Muscle layer of duodenum (tissue), 2 donors: ENCODE measurements around the gene ETV6.
"Not testable (repeated sequence)": the region's sequence is repeated elsewhere in the genome, so short reads cannot be mapped to it uniquely, and the experiment has no call there.

ENCODE experiments used
- H3K27ac ChIP-seq: one replicate; pipeline ENCODE4 v1.7.0; 2013; ENCODE audit warnings: mild to moderate bottlenecking, low read length
- H3K27me3 ChIP-seq: one replicate; pipeline ENCODE4 v1.7.0; 2013; ENCODE audit warnings: low read depth, mild to moderate bottlenecking, control low read depth, low read length
- H3K36me3 ChIP-seq, 2 donors: one replicate each; pipeline ENCODE4 v1.7.0; 2013; ENCODE audit warnings: low read length in 2 of 2, control low read depth in 1 of 2, mild to moderate bottlenecking in 1 of 2; ENCODE audit not compliant: insufficient read depth in 2 of 2, control insufficient read depth in 1 of 2
- H3K4me1 ChIP-seq, 2 donors: one replicate each; pipeline ENCODE4 v1.7.0; 2013; ENCODE audit warnings: low read length in 2 of 2, mild to moderate bottlenecking in 2 of 2, control low read depth in 1 of 2, moderate library complexity in 1 of 2; ENCODE audit not compliant: insufficient read depth in 2 of 2, control insufficient read depth in 1 of 2
- H3K4me3 ChIP-seq, 2 donors: one replicate each; pipeline ENCODE4 v1.7.0; 2013; ENCODE audit warnings: low read length in 2 of 2, low read depth in 1 of 2, mild to moderate bottlenecking in 1 of 2
- H3K9me3 ChIP-seq, 2 donors: one replicate each; pipeline ENCODE4 v1.7.0; 2013; ENCODE audit warnings: low read length in 2 of 2, control low read depth in 1 of 2, mild to moderate bottlenecking in 1 of 2; ENCODE audit not compliant: control insufficient read depth in 1 of 2
- donor health status: healthy.

The ETV6 gene

DNA sequence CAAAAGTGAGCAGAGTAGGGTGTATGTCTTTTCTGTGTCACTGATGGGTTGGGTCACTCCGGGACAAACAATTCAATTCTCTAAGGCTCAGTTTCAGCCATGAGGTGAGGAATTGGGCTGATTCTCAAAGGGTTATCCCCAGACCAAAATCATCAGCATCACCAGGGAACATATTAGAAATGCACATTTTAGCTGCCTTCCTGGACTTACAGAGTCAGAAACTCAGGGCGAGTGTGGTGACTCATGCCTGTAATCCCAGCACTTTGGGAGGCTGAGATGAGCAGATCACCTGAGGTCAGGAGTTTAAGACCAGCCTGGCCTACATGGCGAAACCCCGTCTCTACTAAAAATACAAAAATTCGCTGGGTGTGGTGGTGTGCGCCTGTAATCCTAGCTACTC lies 21.8 kb upstream of the ETV6 start:
- H3K27me3 ChIP-seq, H3K9me3 ChIP-seq, H3K27ac ChIP-seq, H3K4me3 ChIP-seq, H3K36me3 ChIP-seq, H3K4me1 ChIP-seq: not testable (repeated sequence)

DNA sequence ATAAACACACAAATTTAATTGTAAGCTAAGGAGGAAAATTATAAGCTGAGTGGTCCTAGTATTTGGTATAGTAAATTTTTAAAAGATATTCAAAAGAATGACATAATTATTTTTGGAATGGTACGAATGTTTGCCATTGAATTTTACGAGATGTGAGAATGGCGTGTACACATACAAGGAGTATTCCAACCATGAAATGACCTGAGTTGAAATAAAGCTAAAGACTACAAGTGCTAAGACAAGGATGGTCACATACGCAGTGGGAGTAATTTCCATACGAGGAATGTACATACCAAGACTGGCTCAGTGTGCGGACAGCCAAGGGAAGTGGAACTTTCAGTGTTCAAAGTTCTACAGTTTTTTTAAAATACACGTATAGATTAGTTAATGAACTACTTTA lies 21.1 kb upstream of the ETV6 start:
- Histone ChIP-seq H3K4me3 (no peak overlapping the region), H3K9me3 (no peaks in the 10 kb centered on the region), H3K27ac (no peak overlapping the region), H3K4me1 (peaks cover 0 to 3% of the 10 kb centered on the region in 2 donors), H3K36me3 (no peaks in the 10 kb centered on the region), H3K27me3 (no peaks in the 10 kb centered on the region)

DNA sequence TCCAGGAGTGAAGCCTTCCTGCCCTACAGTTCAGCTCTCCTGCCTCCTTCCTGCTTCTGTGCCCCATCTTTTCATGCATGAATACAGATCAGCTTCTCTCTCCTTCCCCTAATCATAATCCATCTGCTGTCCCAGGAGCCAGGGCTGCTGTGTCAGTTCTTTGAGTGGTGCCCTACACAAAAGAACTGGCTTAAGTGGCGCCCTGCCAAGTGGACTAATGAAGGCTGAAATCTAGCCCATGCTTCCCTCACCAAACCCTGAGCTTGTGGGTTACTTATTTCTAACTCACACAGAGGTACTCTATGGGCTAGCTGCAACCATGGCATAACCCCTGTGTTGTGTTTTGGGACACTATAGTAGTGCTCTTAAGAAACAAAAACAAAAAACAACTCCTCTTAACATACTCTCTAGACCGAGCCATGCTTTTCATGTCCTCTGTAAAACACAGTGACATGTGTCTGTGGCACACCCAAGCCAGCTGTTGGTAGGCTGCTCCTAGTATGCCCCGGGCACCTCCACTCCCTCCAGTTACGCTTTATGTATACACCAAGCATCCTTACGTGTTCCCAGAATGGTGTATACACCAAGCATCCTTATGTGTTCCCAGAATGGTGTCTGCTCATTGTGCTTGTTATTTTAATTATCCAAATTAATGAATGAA lies 19.3 kb upstream of the ETV6 start:
- Histone ChIP-seq H3K27me3 (no peaks in the 10 kb centered on the region), H3K27ac (no peak overlapping the region), H3K4me1 (no peaks in the 10 kb centered on the region), H3K4me3 (no peak overlapping the region), H3K9me3 (no peaks in the 10 kb centered on the region), H3K36me3 (no peaks in the 10 kb centered on the region)

DNA sequence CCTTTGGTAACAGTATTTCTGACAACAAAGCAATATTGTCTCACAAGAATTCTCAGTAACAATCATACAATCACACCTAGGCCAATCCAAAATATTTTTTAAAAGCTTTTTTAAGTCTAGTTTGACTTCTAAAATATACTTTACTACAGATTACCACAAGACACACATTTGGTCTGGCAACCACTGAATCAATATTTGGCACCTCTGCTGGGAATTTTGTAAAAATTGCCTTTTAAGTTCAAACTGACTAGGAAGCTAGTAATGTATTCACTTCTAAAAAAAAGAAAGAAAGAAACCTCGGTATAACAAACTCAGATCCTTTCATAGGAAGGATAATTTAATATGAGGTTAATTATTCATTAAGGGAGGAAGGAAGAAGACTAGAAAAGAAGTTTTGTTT lies 18.2 kb upstream of the ETV6 start:
- Histone ChIP-seq H3K27ac (no peak overlapping the region), H3K27me3 (no peaks in the 10 kb centered on the region), H3K4me3 (no peak overlapping the region), H3K9me3 (peaks cover 0 to 2% of the 10 kb centered on the region in 2 donors), H3K36me3 (no peaks in the 10 kb centered on the region), H3K4me1 (no peaks in the 10 kb centered on the region)

DNA sequence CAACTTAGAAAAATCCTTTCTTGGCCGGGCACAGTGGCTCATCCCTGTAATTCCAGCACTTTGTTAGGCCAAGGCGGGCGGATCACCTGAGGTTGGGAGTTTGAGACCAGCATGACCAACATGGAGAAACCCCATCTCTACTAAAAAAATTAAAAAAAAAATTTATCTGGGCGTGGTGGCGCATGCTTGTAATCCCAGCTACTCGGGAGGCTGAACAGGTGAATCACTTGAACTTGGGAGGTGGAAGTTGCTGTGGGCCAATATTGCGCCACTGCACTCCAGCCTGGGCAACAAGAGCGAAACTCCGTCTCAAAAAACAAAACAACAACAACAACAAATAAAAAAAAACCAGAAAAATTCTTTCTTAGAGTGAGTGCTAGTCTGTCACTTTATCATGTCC lies 17.6 kb upstream of the ETV6 start:
- H3K4me1 ChIP-seq, H3K36me3 ChIP-seq, H3K27ac ChIP-seq, H3K27me3 ChIP-seq, H3K9me3 ChIP-seq, H3K4me3 ChIP-seq: not testable (repeated sequence)

DNA sequence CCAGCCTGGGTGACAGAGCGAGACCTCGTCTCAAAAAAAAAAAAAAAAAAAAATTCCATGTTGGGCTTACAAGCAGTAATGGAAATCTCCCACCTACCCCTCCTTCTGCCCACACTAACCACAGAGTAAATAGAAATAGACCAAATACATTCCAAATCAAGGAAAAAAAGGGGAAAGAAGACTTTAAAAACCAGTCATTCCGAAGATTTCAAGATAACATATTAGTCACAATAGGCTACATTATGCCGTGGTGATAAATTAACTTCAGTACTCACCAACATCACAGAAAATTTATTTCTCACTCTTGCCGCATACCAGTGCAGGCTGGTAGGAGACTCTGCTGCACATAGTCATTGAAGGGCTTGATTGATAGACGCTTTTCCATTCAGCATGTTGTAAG lies 15.5 kb upstream of the ETV6 start:
- peaks cover 0 to 2% of the 10 kb centered on the region in 2 donors for H3K9me3 ChIP-seq
- no peak overlapping the region for H3K4me3 ChIP-seq
- no peaks in the 10 kb centered on the region for H3K27me3 ChIP-seq
- H3K27ac ChIP-seq = no peak overlapping the region
- H3K4me1 ChIP-seq = no peaks in the 10 kb centered on the region
- no peaks in the 10 kb centered on the region for H3K36me3 ChIP-seq

DNA sequence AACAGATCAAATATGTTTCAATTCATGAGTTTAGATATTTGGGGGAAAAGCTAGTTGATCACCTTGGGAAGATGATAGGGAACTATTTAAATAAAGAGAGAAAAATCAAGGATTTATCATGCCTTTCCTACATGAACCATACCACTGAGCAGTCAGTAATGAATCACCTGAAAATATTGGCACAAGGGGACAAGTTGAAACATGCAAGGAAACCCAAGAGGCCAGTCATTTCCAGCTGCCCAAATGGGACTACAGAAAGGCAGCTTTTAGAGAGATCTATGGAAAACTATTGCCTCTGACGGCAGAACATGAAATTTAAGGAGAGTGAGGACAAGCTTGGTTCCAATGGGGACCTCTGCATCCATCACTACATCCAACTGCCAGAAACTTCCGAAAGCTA lies 14.1 kb upstream of the ETV6 start:
- Histone ChIP-seq H3K36me3 (no peaks in the 10 kb centered on the region), H3K4me3 (no peak overlapping the region), H3K9me3 (peaks cover 0 to 2% of the 10 kb centered on the region in 2 donors), H3K27me3 (no peaks in the 10 kb centered on the region), H3K4me1 (no peaks in the 10 kb centered on the region), H3K27ac (no peak overlapping the region)

DNA sequence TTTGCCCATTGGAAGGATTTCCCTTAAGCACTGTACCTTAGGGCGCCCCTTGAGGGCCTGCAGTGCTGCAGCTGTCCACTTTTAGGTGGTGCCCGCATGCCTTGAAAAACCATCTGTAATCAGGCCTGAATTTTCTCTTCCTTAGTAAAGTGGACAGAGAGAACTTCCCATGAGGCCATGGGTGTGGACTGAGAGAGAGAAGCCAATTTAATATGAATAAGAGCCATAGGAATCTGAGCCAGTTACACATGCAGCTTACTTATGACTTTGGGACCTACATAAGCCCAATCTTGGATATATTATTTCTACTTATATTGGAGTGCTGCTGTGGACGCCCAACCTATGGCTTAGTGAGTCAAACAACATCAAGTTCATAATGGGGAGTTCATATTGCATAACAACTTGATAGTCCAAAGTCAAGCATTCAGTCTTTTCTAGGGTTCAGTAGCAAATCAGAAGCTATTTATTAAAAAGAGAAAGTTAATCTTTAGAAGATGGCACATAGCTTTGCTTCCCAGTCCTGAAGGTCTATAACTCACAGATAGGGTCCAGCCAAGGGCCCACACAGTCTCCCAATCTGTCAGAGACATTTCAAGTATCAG lies 11.1 kb upstream of the ETV6 start:
- H3K27me3 ChIP-seq = no peaks in the 10 kb centered on the region
- no peak overlapping the region for H3K4me3 ChIP-seq
- no peaks in the 10 kb centered on the region for H3K36me3 ChIP-seq
- no peak overlapping the region for H3K27ac ChIP-seq
- peaks cover 0 to 2% of the 10 kb centered on the region in 2 donors for H3K9me3 ChIP-seq
- no peaks in the 10 kb centered on the region for H3K4me1 ChIP-seq

DNA sequence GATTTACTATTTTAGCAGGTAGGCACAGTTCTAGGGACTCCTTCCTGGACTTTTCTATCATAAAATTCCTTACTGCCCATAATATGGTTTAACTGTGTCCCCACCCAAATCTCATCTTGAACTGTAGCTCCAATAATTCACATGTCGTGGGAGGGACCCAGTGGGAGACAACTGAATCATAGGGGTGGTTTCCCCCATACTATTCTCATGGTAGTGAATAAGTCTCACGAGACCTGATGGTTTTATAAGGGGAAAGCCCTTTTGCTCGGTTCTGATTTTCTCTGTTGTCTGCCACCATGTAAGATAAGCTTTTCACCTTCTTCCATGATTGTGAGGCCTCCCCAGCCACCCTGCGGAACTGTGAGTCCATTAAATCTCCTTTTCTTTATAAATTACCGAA lies 10.0 kb upstream of the ETV6 start:
- H3K27ac ChIP-seq = no peak overlapping the region
- peaks cover 0 to 2% of the 10 kb centered on the region in 2 donors for H3K9me3 ChIP-seq
- H3K4me3 ChIP-seq = no peak overlapping the region
- H3K27me3 ChIP-seq = no peaks in the 10 kb centered on the region
- no peaks in the 10 kb centered on the region for H3K4me1 ChIP-seq
- H3K36me3 ChIP-seq = no peaks in the 10 kb centered on the region

DNA sequence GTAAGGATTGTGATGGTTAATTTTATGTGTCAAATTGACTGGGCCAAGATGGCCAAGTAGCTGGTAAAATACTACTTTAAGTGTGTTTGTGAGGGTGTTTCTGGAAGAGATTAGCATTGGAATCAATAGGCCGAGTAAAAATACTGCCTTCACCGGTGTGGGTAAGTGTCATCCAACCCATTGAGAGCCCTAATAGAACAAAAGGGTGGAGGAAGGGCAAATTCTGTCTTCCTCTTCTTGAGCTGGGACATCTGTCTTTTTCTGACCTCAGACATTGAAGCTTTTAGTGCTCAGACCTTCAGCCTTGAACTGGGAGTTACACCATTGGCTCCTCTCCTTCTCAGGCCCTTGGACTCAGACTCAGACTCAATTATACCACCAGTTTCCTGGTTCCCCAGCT lies 8.0 kb upstream of the ETV6 start:
- H3K27me3 ChIP-seq = no peaks in the 10 kb centered on the region
- H3K4me1 ChIP-seq = no peaks in the 10 kb centered on the region
- H3K9me3 ChIP-seq = no peaks in the 10 kb centered on the region
- no peak overlapping the region for H3K27ac ChIP-seq
- no peaks in the 10 kb centered on the region for H3K36me3 ChIP-seq
- no peak overlapping the region for H3K4me3 ChIP-seq

DNA sequence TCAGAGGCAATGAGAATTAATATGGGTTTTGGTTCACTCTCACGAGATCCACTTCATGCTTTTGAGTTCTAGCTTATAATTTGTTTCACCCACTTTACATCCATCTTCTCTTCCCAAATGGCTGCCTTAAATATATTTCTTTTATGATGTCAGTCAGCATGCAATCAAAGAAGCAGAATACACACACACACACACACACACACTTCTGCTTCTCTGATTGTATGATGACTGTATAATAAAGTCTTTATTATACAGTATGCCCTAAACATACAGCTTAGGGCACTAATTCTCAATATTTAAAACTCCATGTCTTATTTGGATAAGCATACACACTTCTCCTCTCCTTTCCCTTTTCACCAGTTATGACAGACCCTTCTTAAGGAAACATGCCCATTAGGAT lies 6.7 kb upstream of the ETV6 start:
- no peaks in the 10 kb centered on the region for H3K36me3 ChIP-seq
- no peaks in the 10 kb centered on the region for H3K27me3 ChIP-seq
- no peaks in the 10 kb centered on the region for H3K4me1 ChIP-seq
- H3K27ac ChIP-seq = no peak overlapping the region
- no peaks in the 10 kb centered on the region for H3K9me3 ChIP-seq
- no peak overlapping the region for H3K4me3 ChIP-seq

DNA sequence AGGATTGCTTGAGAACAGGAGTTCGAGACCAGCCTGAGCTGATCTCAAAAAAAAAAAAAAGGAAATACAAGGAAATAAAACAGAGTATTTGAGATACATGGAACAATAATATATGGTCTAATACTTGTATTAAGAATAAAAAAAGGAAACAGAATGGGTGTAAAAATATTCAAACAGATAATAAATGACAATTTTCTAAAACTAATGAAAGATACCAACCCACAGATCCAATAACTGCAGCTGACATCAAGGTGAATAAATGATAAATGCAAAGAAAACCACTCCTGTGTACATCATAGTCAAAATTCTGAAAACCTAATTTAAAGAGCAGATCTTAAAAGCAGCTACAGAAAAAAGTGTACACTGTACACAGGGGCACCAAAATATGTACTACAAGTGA lies 4.1 kb upstream of the ETV6 start:
- Histone ChIP-seq H3K4me3 (no peak overlapping the region), H3K27ac (no peak overlapping the region), H3K9me3 (no peaks in the 10 kb centered on the region), H3K4me1 (no peaks in the 10 kb centered on the region), H3K36me3 (peaks cover 0 to 4% of the 10 kb centered on the region in 2 donors), H3K27me3 (no peaks in the 10 kb centered on the region)
